Inflammatory macrophage treated with lipopolysaccharide for 4 hours (primary cell): ENCODE results near the gene LIPC.
A peak's percentile ranks its signal among the peaks of the same experiment; 100 is the strongest.

Experiments used
- DNase-seq: peaks from one replicate; pipeline ENCODE4 v3.0.0-alpha.2; 2020

The LIPC gene

DNA sequence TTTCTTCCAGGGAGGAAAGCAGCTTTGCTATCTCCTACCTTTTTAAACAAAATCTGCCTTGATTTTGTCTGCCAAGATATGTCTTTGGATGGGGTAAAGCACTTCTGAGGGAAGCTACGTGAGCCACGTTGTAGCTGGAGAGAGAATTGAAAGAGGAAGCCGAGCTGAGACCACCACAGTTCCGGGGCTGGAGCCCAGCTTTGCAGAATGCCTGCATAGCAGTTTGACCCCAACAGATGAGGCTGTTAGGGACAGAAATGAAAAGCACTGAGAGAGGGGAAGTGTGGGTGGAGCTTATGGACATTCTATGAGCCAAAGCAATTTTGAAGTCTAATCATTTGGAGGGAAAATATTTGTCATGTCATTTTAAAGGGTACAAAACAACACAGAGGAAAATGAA lies 45.4 kb downstream of the LIPC start:
- DNase-seq, result peak; percentile 40

- DNase-seq, result no peak
These were observed 46.2 kb downstream of the LIPC start for GRCh38 chr15:58478035-58478434.

- DNase-seq, result no peak
These were observed 46.8 kb downstream of the LIPC start for GRCh38 chr15:58478579-58478978.

GRCh38 chr15:58479941-58480340 lies 48.1 kb downstream of the LIPC start:
- no peak for DNase-seq

- DNase-seq, result no peak
These were observed 51.6 kb downstream of the LIPC start for GRCh38 chr15:58483376-58483775.

DNA sequence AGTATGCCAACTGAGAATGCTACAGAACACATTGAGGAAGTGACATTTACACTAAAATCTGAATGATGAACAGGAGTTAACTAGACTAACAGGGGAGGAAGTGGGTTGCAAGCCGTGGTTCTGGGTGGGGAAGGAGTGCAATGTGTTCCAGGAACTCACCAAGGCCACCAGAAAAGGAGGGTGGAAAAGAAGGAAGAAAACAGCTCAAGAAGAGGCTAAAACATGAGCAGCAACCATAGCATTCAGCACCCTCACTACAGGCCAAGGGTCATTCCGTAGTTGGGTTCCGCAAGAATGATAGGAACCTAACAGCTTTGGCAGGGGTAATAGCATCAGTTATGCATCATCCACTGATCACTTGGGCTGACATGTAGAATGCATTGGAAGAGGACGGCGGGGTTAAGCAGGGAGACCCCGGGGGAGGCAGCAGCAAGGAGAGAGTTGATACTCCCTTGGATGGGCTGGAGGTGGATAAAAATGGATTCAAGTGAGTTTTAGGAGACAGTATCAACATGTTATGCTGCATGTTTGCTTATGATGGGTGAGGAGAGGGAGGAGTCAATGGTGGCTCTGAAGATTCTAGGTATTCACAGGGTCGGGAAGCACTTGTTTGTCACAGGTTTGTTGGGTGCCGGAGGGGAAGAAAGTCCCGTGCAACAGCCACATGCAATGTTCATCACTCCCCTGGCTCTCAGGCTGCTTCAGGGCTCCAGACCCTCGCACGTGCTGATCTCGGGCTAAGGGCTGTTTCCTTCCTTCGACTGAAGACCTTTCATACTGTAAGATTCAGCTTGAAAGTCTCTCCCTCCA lies 53.2 kb downstream of the LIPC start:
- peak; percentile 75 for DNase-seq

- no peak for DNase-seq
These were observed 54.3 kb downstream of the LIPC start for GRCh38 chr15:58486062-58486461.

GRCh38 chr15:58486564-58486963 lies 54.8 kb downstream of the LIPC start:
- no peak for DNase-seq

GRCh38 chr15:58487041-58487723 lies 55.4 kb downstream of the LIPC start:
- no peak for DNase-seq

- no peak for DNase-seq
These were observed 55.9 kb downstream of the LIPC start for GRCh38 chr15:58487724-58488120.

DNA sequence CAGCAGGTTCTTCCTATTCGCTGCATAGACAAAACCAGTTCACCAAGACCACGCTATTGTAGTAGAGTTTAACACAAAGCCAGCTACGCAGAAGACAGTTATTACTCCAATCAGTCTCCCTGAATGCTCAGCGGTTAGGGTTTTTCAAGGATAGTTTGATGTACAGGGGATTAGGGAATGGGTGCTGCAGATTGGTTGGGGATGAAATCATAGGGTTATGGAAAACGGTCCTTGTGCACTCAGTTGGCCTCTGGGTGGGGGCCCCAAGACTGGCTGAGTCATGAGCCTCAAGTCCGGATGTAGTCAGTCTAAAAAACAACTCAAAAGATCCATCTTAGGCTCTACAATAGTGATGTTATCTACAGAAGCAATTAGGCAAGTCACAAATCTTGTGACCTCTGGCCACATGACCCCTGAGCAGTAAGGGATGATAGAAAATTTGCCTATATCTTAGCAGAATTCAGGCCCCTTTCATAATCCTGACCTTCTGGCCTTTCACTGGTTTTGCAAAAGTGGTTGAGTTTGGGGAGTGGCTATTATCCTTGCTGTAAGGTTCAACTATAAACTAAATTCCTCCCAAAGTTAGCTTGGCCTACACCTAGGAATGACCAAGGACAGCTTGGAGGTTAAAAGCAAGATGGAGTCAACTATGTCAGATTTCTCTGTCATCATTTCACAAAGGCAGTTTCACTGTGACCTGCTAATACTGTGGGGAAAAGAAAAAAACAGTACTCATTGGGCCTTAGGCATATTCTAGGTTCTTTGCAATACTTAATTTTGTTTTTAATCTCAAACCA lies 57.7 kb downstream of the LIPC start:
- DNase-seq, result peak; percentile 97

- DNase-seq, result peak; percentile 60
These were observed 58.5 kb downstream of the LIPC start for GRCh38 chr15:58490086-58490887.

DNA sequence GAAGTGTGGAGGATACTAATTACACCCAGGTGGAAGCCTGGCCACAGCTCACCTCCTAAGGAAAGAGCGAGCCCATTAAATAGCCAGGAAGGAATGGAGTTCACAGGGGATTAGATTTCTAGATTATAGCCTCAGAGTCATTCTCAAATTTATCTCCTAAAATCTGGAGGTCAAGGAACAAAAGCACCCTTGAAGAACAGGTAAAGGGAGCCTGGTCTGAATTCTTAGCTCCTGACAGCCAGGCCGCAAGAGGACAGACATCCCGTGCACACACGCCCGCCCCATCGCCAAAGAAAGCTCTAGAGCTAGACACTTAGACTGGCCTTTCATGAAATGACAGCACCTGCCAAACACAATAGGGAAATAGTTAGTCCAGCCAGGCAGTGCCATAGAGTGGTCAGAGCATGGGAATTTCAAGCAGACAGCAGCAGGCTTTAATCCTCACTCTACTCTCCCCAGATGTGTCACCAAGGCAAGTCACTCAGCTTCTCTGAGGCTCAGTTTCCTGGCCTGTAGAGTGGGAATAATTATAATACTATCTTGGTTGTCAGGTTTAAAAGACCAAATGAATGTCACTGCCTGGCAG lies 59.2 kb downstream of the LIPC start:
- peak; percentile 19 for DNase-seq

GRCh38 chr15:58491499-58492202 lies 59.9 kb downstream of the LIPC start:
- DNase-seq, result no peak

DNA sequence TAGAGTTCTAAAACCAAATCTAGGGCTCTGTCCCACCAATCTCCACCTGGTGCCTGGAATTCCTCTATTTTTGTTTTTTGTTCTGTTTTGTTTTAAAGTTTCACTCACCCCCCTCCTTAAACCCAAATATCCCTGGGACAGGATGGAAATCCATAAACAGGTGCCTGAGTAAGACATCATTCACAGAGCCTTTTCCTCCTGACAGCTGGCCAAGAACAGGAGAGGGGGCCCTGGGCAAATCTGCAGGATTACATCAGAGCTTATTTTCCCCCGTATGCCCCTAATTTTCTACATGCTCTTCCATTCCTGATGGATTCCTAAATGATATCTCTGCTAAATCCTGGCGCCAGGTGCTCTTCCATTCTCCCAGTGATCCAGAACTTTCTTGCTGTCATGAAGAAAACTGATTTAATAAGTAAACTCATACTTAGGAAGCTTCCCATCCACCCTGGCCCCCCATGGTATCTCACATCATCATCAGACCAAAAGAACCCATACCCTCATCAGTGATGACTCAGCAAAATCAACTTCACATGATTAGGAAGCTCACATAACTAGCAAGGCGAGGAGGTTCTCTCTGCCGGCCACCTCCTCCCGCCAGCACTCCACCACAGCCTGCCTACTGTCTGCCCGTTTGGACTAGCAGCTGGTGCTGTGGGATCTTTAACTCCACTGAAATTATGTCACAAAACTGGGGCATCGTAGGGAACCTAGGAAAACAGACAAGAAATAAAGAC lies 61.0 kb downstream of the LIPC start:
- DNase-seq, result peak; percentile 39

GRCh38 chr15:58494567-58494966 lies 62.8 kb downstream of the LIPC start:
- no peak for DNase-seq

- peak; percentile 65 for DNase-seq
These were observed 64.2 kb downstream of the LIPC start for GRCh38 chr15:58495891-58496408.

DNA sequence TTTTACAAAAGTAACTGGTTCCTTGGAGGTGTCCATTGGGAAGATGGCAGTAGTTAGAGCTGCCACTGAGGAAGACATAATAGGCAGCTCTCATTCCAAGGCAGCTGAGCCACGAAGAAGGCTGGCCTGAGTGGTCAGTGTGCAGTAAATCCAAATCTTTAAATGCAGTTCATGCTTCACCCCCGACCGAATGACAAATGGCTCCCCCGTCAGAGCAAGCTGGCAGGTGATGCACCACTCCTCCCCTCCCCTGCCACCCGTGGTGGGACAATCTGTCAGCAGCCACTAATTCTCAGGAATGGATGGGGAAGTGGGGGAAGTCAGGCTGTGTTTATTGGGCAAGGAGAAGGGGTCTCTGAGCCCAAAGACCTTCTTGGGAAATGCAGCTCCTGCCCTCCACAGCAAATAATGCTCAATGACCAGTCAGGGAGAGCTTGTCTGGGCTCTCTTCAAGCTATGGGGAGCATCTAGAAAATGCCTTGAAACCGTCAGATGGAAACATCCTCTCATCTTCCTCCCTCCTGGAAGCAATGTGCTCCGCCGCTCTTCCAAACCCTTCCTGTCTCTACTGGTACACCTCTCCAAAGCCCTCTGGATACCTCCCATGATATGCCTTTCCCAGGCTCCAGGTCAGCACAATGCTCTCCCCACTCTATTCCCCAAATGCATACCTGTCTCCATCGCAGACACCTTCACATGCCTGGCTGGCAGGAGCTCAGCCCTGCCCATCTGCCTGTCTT lies 65.4 kb downstream of the LIPC start:
- no peak for DNase-seq

DNA sequence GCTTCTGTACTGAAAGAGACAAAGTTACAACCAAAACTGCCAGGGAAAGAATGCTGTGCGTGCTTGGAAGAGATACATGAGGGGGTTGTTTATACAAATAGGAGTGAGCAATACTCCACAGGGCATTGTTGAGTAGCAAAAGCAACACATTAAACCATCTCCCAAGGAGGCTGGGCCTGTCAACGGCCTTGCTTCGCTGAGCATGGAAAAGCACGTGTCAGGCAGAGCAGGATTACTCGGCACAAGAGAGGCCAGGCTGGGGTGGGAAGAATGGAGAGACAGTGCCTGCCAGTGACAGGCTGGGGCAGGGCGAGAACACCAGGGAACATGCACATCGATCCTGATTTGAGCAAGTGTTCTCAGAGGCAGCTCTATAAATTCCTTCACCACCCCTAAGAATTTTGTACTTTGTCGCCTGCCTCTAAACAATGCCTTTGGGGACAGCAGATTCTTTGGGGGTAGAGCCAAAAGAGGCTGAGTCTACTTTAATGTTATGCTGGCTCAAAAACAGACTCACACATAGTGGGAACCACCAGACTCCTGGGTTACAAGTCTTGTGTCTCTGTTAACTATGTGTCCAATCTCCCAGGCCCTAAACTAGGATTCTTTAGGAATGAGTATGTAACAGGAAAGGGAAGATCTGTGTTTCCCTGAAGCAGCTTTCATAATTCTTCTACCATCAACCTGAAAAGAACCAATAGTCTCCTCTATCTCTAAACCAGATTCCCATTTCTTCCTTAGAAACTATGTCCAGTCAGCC lies 67.2 kb downstream of the LIPC start:
- DNase-seq, result no peak
